ENCODE data around the gene LYPD5. TPM values are rescaled to one million over a fixed set of nuclear protein-coding genes. Genes with fewer than 3 reads are reported as not detected.

Gene LYPD5
- total and polyA plus RNA-seq, 2 of the 8 experiments (the other 6 are each of a cell fraction or from before 2014, with no cell fraction given), result 0.74 to 4.3 TPM

DNA sequence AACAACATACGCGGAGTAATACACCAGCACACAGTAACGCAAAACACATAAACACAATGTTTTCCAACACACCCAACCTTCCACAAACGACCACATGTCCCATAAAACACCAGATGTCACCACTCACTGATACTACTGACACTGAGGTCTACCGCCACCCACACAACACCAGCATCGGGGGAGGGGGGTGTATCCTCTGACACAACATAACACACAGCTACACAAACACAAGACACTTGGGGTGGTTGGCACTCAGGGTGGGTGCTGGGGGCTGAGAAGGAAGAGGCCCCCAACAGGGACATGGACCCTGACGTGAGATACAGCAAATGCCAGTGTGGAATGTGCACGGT is 20.0 kb downstream of the LYPD5 start:
- FAIRE-seq, result no peak
- no peak overlapping the region for H4K8ac ChIP-seq (ENCODE audit: extremely low read depth, insufficient read depth, low read length)
- peaks cover 0 to 9% (median 6%) of the 10 kb centered on the region in 4 experiments; a peak in 5 of 7 replicates for H3K4me1 ChIP-seq (replicated peaks in 1 of 4; ENCODE audit: control insufficient read depth in 3 of 4, insufficient read depth in 4 of 4, low read length in 3 of 4)
- CTCF ChIA-PET (ENCODE audit: partially characterized antibody), result interaction anchor here (37.0 kb wide), 1 partner anchor 26 kb away, joined by 703 read pairs; the partner anchor contains the start of gene SMG9
- H3K79me2 ChIP-seq (ENCODE audit: control insufficient read depth in 1 of 2, insufficient read depth in 2 of 2, low read length in 2 of 2), result no peaks in the 10 kb centered on the region
- H2BK15ac ChIP-seq (ENCODE audit: low read length), result 0 out of 2 replicates have a peak overlapping the region, but pooled peaks have one; percentile 75
- H4K91ac ChIP-seq (replicated peaks; ENCODE audit: insufficient read length, low read length), result peak overlapping the region; percentile 87
- peaks cover 0 to 4% of the 10 kb centered on the region in 2 experiments for H4K20me1 ChIP-seq (replicated peaks in 1 of 2; ENCODE audit: control insufficient read depth in 1 of 2, insufficient read depth in 2 of 2, low read length in 2 of 2)
- H3K14ac ChIP-seq (ENCODE audit: insufficient read length), result no peak overlapping the region
- H3K79me1 ChIP-seq (ENCODE audit: low read depth, low read length), result no peaks in the 10 kb centered on the region; the same call in 1 of the 2 replicates
- H3K4me2 ChIP-seq (ENCODE audit: insufficient read depth in 1 of 2, low read depth in 2 of 2, low read length in 2 of 2), result no peak overlapping the region
- POLR2A ChIA-PET (ENCODE audit: partially characterized antibody), result no interaction called here
- H2BK20ac ChIP-seq (ENCODE audit: low read length), result no peak overlapping the region
- no peak for DNase-seq (ENCODE audit: low read depth in 1 of 2, low spot score in 2 of 2)
- no peak overlapping the region for H3K27ac ChIP-seq (ENCODE audit: low read depth, low read length)
- H3K9ac ChIP-seq (replicated peaks in 1 of 4; ENCODE audit: extremely low read depth in 1 of 4, low read depth in 3 of 4, low read length in 3 of 4), result no peak overlapping the region
- no peaks in the 10 kb centered on the region for H3K9me3 ChIP-seq (ENCODE audit: insufficient read depth in 2 of 2, low read depth in 1 of 2, low read length in 1 of 2)
- 0 out of 2 replicates have a peak overlapping the region, but pooled peaks have one; percentile 40 for H2AK5ac ChIP-seq (ENCODE audit: low read depth, low read length)
- no peak overlapping the region for H2BK120ac ChIP-seq (replicated peaks; ENCODE audit: low read depth, low read length)
- H4K5ac ChIP-seq (ENCODE audit: insufficient read length, low read depth, low read length), result no peak overlapping the region
- no peak overlapping the region for H3K23ac ChIP-seq (ENCODE audit: insufficient read length)
- peak overlapping the region; percentile 87 for H2BK5ac ChIP-seq (ENCODE audit: low read depth, low read length)
- H2AFZ ChIP-seq (ENCODE audit: low read length), result no peak overlapping the region
- TF ChIP-seq SRF (IDR thresholded peaks at IDR 0.05; ENCODE audit: low read depth, low read length) (no peak), TBP (IDR thresholded peaks at IDR 0.05; ENCODE audit: low read depth, low read length) (no peak), CREB1 (IDR thresholded peaks at IDR 0.05) (no peak), SP4 (IDR thresholded peaks at IDR 0.05; ENCODE audit: low read length) (no peak), PHF8 (conservative IDR thresholded peaks at IDR 0.05; ENCODE audit: low read depth, low read length) (no peak), SUZ12 (IDR thresholded peaks at IDR 0.05; ENCODE audit: low read length) (no peak), NRF1 (IDR thresholded peaks at IDR 0.05; ENCODE audit: low read depth, low read length) (no peak), EP300 (IDR thresholded peaks at IDR 0.05; ENCODE audit: borderline replicate concordance in 1 of 2, low read depth in 2 of 2, low read length in 2 of 2) (no peak), POU5F1 (IDR thresholded peaks at IDR 0.05; ENCODE audit: low read depth, low read length) (no peak), BACH1 (IDR thresholded peaks at IDR 0.05; ENCODE audit: low read length) (no peak)
- TF ChIP-seq, protein P1, sequence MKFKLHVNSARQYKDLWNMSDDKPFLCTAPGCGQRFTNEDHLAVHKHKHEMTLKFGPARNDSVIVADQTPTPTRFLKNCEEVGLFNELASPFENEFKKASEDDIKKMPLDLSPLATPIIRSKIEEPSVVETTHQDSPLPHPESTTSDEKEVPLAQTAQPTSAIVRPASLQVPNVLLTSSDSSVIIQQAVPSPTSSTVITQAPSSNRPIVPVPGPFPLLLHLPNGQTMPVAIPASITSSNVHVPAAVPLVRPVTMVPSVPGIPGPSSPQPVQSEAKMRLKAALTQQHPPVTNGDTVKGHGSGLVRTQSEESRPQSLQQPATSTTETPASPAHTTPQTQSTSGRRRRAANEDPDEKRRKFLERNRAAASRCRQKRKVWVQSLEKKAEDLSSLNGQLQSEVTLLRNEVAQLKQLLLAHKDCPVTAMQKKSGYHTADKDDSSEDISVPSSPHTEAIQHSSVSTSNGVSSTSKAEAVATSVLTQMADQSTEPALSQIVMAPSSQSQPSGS (IDR thresholded peaks at IDR 0.05; ENCODE audit: low read length), result no peak
- H3K4me3 ChIP-seq (ENCODE audit: extremely low read depth in 1 of 4, insufficient read depth in 2 of 4, low read depth in 3 of 4, low read length in 4 of 4), result no peak overlapping the region
- H3K56ac ChIP-seq (replicated peaks; ENCODE audit: insufficient read length, low read depth, low read length), result no peak overlapping the region
- 72% methylated on average over 8 of the region's 8 CpGs; no CpG with 5 or more reads in 1 of the 2 experiments for WGBS, 2 experiments (ENCODE audit: extremely low coverage in 1 of 2, insufficient coverage in 1 of 2, insufficient read length in 1 of 2, insufficient replicate concordance in 2 of 2, low coverage in 1 of 2, low lambda C conversion rate in 2 of 2, missing lambda C conversion rate in 1 of 2)
- H3K23me2 ChIP-seq (ENCODE audit: low read depth, low read length), result 0 out of 2 replicates have a peak, but pooled peaks cover 2% of the 10 kb centered on the region
- H3K36me3 ChIP-seq (ENCODE audit: control insufficient read depth in 2 of 4, insufficient read depth in 4 of 4, low read length in 3 of 4), result no peaks in the 10 kb centered on the region
- H2BK12ac ChIP-seq (ENCODE audit: low read depth, low read length), result peak overlapping the region; percentile 92; the same call in 1 of the 2 replicates
- H3K18ac ChIP-seq (ENCODE audit: extremely low read depth, low read length), result no peak overlapping the region; the same call in 1 of the 2 replicates
- H3K27me3 ChIP-seq (replicated peaks in 1 of 4; ENCODE audit: control insufficient read depth in 3 of 4, extremely low read depth in 1 of 4, insufficient read depth in 3 of 4, low read length in 3 of 4), result no peaks in the 10 kb centered on the region; a peak in 1 of 7 replicates
- H3K4ac ChIP-seq (replicated peaks; ENCODE audit: insufficient read length, low read depth, low read length), result no peak overlapping the region
